ENCODE measurements around the gene ADM.
A peak's percentile ranks its signal among the peaks of the same experiment; 100 is the strongest.

The ADM gene

GRCh38 chr11:10310301-10310841, 5.5 kb downstream of the ADM start:
- DNase-seq, result no peak

DNA sequence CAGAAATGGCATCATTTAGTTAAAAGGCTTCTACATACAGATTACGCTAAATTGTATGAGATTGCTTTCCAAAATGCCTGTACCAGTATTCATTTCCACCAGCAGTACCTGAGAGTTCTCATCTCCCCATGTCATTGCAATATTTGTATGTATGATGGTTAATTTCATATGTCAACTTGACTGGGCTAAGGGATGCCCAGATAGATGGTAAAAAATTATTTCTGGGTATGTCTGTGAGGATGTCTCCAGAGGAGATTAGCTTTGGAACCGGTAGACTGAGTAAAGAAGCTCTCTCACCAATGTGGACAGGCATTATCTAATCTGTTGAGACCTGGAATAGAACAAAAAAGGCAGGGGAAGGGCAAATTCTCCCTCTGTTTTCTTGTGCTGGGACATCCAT, 6.9 kb downstream of the ADM start:
- DNase-seq, result no peak

GRCh38 chr11:10314199-10315072, 9.6 kb downstream of the ADM start:
- peak; percentile 18 for DNase-seq

DNA sequence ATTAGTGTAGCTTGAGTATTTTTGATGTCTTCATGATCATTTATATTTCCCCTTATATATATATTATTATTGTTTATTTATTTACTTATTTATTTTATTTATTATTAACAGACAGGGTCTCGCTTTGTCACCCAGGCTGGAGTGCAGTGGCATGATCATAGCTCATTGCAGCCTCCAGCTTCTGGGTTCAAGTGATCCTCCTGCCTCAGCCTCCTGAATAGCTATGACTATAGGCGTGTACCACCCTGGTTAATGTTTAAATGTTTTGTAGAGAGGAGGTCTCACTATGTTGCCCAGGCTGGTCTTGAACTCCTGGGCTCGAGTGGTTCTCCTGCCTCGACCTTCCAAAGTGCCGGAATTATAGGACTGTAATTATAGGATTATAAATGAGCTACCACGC, 10.2 kb downstream of the ADM start:
- no peak for DNase-seq

- DNase-seq, result no peak
Observed at GRCh38 chr11:10317151-10317755, 12.4 kb downstream of the ADM start.

- DNase-seq, result no peak
Observed at GRCh38 chr11:10317776-10318526, 13.1 kb downstream of the ADM start.

GRCh38 chr11:10318527-10318802, 13.6 kb downstream of the ADM start:
- no peak for DNase-seq

DNA sequence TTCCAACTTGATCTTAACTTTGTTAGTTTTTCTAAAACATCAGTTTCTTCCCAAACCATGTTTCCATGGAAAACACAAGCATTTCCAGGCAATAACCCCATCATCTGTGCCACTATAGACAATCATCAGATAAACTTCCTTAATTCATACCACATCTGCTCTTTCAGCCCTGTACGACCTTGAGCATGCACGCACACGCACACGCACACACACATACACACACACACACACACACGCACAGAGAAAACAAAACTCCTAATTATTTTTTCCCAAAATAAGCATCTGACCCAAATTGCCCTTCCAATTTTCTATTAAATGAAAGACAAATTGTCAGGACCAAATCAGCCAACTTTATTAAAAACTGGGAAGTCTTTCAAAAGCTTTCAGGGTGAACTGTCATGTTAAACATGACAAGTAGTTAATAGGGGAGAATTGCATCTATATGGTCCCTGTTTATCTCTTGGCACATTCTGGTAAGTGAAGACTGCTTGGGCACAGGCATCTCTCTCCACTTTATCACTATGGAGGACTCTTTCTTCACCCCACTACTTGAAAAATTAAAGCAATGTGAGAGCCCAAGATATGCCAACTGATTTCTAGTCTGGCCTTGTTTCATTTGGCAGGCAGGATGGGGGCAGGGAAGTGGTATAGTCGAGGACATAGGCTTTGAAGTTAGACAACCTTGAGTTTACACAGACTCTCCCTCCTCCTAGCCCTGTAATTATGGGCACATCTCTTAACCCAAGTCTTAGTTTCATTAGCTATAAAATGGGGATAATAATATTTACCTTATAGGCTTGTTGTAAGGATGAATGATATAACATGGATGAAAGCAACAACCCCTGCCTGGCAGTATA, 15.1 kb downstream of the ADM start:
- peak; percentile 19 for DNase-seq

GRCh38 chr11:10320736-10321465, 16.0 kb downstream of the ADM start:
- no peak for DNase-seq

DNA sequence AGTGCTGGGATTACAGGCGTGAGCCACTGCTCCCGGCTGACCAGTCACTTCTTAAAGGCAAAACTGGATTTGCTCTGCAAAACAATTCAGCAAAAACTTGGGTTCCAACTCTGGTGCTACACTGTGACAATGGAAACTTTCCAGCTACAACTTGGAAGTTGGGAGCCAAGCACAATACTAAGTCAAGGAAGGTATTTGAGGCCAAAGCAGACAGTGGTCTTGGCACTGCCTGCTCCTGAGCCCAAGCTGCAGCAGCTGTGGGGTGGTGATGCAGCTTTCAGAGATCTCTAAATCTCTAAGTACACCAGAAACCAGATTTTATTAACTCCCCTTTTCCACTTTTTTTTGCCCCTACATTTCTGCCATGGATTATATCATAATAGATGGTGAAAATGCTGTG, 17.5 kb downstream of the ADM start:
- DNase-seq, result no peak

DNA sequence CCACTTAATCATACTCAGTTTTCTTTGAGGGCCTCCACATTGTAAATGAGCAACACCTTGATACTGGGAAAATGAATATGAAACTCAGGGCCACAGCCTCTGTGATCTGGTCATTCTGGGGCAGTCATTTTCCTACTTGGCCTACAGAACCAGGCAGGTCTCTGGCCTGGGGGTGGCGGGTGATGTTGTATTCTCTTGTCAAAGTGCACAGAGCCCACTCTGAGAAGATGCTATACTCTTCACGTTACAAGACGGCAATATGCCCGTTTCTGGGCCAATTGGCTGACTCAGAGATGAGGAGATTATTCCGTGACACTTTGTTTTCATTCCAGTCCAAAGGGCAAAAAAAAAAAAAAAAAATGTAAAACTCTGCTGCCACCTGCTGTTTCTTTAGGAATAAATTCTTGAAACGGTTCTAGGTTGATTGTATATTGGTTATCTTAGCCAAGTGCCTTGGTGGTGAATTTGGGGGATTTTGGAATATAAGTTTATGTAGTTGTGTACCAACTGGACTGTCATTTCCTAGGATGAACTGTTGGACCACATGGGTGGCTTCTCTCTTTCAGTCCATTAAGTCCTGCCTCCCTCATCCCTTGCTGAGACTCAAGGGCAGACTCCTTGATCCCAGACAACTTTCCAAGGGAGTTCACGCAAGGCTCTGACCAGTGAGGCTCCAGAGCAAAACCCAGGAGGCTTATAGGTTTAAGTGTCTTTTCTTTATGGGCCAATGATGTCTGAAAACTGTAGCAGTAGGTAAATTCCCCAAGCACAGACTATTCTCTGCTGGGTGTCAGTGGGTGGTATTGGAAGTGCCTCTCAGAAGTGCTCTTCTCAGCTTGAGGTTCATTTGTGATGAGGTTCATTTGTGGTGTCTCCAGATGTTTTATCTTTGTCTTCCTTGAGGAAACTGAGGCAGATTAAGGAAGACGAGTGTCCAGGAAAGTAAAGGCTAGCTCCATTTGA, 18.2 kb downstream of the ADM start:
- DNase-seq, result peak; percentile 43

GRCh38 chr11:10323793-10324170, 18.9 kb downstream of the ADM start:
- DNase-seq, result no peak

- DNase-seq, result no peak
Observed at GRCh38 chr11:10324474-10324873, 19.6 kb downstream of the ADM start.

GRCh38 chr11:10325277-10326011, 20.6 kb downstream of the ADM start:
- no peak for DNase-seq

GRCh38 chr11:10326012-10326964, 21.4 kb downstream of the ADM start:
- no peak for DNase-seq

- DNase-seq, result no peak
Observed at GRCh38 chr11:10327254-10327653, 22.4 kb downstream of the ADM start.

DNA sequence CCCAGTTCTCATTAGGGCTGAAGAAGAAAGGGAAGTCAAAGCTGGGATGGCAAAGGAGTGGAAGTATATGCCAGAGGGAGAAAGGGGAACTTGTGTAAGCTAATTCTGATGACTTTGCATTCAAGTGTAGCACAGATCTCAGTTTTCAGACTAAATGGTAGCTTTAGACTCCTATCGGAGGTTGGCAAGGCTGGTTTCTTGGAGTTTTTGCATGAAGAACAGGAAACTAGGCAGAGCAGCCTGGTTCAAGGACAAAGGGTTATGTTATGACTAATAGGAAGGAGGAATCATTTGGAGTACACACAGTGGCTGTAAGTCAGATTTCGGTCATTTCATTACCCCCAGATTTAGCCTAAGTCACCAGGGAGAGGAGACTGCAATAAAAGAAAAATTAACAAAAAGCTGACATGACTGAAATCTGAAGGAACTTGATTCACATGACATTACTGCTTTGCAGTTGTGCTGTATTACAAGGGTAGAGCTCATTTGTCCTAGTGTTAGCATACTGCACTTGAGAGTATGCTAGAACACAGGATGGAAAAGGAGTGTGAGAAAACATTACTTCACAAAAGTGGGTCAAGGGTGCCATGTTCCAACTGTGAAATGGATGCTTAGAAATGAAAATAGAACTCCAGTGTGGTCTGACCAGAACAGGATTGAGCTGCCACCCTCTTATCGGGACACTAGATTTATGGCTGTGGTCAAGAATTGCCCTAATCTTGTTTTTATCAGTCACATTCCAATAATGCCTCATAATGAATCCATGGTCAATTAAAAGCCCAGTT, 23.6 kb downstream of the ADM start:
- DNase-seq, result no peak

GRCh38 chr11:10329356-10329755, 24.5 kb downstream of the ADM start:
- no peak for DNase-seq
